ENCODE data around the gene PLA2G15.
"Not testable (repeated sequence)": the region's sequence is repeated elsewhere in the genome, so short reads cannot be mapped to it uniquely, and the experiment has no call there.

Gene PLA2G15

GRCh38 chr16:68285683-68286082 lies 40.5 kb downstream of the PLA2G15 start:
- no peaks in the 10 kb centered on the region for H3K9me3 Mint-ChIP-seq
- H3K4me3 Mint-ChIP-seq, result peak overlapping the region; percentile 80
- H3K27me3 Mint-ChIP-seq (ENCODE audit: low read depth), result no peaks in the 10 kb centered on the region
- H3K36me3 Mint-ChIP-seq (ENCODE audit: low read depth), result peaks cover 67% of the 10 kb centered on the region
- DNase-seq (ENCODE audit: low spot score), result no peak
- H3K27ac Mint-ChIP-seq, result peak overlapping the region; percentile 87
- peaks cover 79% of the 10 kb centered on the region for H3K4me1 Mint-ChIP-seq (ENCODE audit: low read depth)

DNA sequence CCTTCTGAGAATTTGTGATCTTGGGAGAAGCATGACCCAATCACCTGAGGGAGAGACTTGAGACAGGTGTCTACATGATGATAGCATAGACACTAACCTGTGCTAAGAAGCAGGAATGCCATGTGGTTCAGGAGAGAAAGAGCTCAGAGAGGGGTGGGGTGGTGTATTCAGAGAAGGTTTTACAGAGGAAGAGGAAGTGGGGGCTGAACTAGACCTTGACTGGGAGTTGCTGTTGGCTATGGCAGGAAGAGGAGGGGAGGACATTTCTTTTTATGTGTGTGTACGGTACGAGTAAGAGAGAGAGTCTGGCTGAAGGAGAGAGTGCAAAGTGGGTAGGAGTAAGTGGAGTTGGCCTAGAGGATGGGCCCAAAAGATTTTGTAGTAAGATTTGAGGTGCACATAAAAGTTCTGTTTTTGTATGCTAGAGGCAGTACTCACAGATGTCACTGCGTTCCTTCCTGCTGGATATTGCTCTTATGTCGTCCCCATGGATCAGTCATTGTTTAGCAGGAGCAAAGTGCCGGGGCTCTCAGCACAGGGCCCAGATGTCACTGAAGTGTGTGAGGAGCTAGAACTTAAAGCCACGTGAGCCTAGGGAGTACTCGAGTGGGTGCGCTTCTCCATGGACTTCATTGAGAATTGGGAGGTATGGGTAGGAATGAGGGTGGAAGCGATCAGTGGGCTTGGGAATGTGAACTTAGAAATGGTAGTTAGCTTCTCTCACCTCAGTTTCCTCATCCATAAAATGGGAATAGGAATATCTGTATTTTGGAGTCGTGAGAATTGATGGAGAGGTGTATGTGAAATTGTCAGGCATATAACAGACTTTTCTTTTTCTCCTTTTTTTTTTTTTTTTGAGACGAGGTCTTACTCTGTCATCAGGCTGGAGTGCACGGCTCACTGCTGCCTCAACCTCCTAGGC lies 41.2 kb downstream of the PLA2G15 start:
- Mint-ChIP-seq H3K36me3 (ENCODE audit: low read depth) (peaks cover 68% of the 10 kb centered on the region), H3K4me3 (peak overlapping the region; percentile 80), H3K27me3 (ENCODE audit: low read depth) (no peaks in the 10 kb centered on the region), H3K27ac (peak overlapping the region; percentile 87), H3K4me1 (ENCODE audit: low read depth) (peaks cover 80% of the 10 kb centered on the region), H3K9me3 (no peaks in the 10 kb centered on the region)
- DNase-seq (ENCODE audit: low spot score), result no peak

DNA sequence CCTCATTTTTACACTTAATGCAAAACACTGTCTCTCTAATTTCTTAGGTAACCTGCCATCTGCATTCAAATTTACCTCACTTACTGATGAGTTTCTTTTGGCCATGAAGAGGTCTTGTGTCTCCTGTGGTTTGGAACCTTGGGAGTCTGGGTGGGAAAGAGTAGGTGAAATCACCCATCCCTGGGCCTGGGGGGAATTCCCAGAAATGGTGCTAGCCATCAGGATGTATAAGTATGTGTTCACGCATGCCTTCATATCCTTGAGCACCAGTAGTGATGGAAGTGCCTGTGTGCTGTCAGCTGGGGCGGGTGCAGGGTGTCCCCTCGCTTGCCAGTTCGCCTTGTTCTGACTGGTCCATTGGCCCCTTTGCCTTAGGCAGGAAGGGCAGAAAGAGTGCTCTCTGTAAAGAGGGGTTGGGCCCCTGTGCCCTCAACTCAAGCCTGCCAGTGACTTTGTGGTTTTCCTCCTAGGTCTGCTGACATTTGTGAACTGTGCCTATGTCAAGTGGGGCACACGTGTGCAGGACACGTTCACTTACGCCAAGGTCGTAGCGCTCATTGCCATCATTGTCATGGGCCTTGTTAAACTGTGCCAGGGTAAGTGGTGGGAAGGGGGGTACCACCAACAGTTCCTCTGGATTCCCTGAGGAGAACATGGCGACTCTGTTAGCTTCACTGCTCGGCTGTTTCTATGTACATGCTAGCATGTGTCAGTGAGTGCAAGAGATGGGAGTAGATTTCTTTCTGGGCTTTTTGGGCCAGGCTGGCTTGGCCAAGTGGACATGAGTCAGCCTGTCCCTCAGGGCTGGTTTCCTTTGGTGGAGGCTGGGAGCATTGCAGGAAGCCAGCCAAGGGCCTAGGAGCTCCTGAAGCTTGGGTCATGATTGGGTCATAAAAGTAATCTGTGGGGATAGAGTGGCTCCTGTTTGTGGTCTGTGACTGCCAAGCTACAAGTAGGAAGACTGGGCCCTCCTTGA lies 42.4 kb downstream of the PLA2G15 start:
- no peaks in the 10 kb centered on the region for H3K27me3 Mint-ChIP-seq (ENCODE audit: low read depth)
- DNase-seq (ENCODE audit: low spot score), result no peak
- no peaks in the 10 kb centered on the region for H3K9me3 Mint-ChIP-seq
- H3K36me3 Mint-ChIP-seq (ENCODE audit: low read depth), result peaks cover 67% of the 10 kb centered on the region
- H3K4me3 Mint-ChIP-seq, result peak overlapping the region; percentile 59
- H3K27ac Mint-ChIP-seq, result peak overlapping the region; percentile 92
- peaks cover 78% of the 10 kb centered on the region for H3K4me1 Mint-ChIP-seq (ENCODE audit: low read depth)

DNA sequence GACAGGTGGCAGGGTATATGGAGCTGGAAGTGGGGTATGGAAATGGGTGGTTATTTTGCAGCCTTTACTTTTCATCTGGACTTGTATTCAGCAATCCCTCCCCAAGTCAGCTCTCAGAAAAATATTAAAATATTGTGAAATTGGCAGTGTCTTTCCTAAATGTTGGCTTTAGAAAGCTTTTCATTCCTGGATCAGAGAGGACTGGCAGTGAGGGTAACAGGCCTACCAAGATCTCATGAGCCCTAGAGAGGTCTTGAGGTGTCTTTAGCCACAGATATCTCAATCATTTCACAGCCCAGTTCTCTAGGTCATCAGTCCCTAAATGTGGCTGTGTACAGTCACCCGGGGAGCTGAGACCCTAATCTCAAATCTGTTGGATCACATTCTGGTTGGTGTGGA lies 43.1 kb downstream of the PLA2G15 start:
- H3K9me3 Mint-ChIP-seq, result no peaks in the 10 kb centered on the region
- peak overlapping the region; percentile 59 for H3K4me3 Mint-ChIP-seq
- DNase-seq (ENCODE audit: low spot score), result no peak
- H3K27me3 Mint-ChIP-seq (ENCODE audit: low read depth), result no peaks in the 10 kb centered on the region
- H3K4me1 Mint-ChIP-seq (ENCODE audit: low read depth), result peaks cover 74% of the 10 kb centered on the region
- peaks cover 66% of the 10 kb centered on the region for H3K36me3 Mint-ChIP-seq (ENCODE audit: low read depth)
- peak overlapping the region; percentile 92 for H3K27ac Mint-ChIP-seq

DNA sequence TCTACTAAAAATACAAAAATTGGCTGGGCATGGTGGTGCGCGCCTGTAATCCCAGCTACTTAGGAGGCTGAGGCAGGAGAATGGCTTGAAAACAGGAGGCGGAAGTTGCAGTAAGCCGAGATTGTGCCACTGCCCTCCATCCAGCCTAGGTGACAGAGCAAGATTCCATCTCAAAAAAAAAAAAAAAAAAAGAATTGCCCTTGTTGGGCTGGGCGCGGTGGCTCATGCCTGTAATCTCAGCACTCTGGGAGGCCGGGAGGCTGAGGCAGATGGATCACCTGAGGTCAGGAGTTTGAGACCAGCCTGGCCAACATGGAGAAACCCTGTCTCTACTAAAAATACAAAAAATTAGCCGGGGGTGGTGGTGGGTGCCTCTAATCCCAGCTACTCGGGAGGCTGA lies 43.6 kb downstream of the PLA2G15 start:
- not testable (repeated sequence) for H3K9me3 Mint-ChIP-seq; H3K4me3 Mint-ChIP-seq; H3K27me3 Mint-ChIP-seq (ENCODE audit: low read depth); DNase-seq (ENCODE audit: low spot score)
- H3K4me1 Mint-ChIP-seq (ENCODE audit: low read depth), result peaks cover 72% of the 10 kb centered on the region
- peaks cover 65% of the 10 kb centered on the region for H3K36me3 Mint-ChIP-seq (ENCODE audit: low read depth)
- H3K27ac Mint-ChIP-seq, result peak overlapping the region; percentile 92

DNA sequence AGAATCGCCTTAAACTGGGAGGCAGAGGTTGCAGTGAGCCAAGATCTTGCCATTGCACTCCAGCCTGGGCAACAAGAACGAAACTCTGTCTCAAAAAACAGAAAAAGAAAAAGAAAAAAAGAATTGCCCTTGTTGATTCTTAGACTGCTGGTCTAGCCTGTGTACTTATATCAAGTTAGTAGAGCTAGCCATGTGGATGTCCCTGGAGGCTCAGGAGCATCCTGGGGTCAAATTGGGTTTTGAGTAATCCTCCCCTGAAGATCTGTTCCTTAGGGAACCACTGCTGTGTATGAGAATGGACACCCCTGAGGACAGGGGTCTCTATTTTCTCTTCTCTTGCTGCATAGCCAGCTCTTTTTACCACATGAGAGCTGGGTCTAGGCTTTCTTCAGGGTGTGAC lies 44.0 kb downstream of the PLA2G15 start:
- Mint-ChIP-seq H3K4me1 (ENCODE audit: low read depth) (peaks cover 69% of the 10 kb centered on the region), H3K27me3 (ENCODE audit: low read depth) (no peaks in the 10 kb centered on the region), H3K27ac (peak overlapping the region; percentile 92), H3K9me3 (no peaks in the 10 kb centered on the region), H3K4me3 (peak overlapping the region; percentile 75), H3K36me3 (ENCODE audit: low read depth) (peaks cover 68% of the 10 kb centered on the region)
- no peak for DNase-seq (ENCODE audit: low spot score)

DNA sequence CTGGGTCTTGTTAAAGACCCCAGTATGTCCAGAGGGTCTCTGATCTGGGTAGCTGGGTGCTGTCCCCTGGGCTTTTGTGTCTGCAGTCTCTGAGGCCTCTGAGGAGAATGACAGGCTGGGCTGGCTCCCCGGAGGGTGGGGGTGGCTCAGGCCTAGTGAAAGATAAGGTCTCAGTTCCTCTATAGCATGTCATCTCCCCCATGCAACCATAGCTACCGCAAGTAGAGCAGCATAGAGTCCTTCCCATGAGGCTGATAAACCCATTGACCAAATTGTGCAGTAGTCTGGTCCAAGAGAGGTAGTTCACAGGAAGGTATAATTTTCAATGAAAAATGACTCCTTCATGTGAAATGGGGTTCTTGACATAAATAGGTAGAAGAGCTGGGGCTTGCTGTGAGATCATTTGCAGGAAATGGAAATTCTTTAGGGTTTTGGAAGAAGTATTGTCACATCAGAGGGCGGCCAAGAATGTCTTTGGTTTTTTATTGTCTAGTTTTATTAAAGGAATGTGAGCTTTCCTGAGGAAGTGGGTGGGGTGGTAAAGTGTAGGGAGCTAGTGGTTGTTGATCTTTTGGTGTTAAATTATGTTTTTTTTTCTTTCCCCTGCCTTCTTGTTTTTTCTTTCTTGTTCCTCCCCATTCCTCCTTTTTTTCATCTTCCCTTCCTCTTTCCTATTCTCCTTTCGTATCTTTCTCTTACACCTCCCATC lies 44.6 kb downstream of the PLA2G15 start:
- Mint-ChIP-seq H3K4me3 (peak overlapping the region; percentile 75), H3K27me3 (ENCODE audit: low read depth) (no peaks in the 10 kb centered on the region), H3K27ac (peak overlapping the region; percentile 92), H3K36me3 (ENCODE audit: low read depth) (peaks cover 72% of the 10 kb centered on the region), H3K9me3 (no peaks in the 10 kb centered on the region), H3K4me1 (ENCODE audit: low read depth) (peaks cover 65% of the 10 kb centered on the region)
- peak; percentile 76 for DNase-seq (ENCODE audit: low spot score)

DNA sequence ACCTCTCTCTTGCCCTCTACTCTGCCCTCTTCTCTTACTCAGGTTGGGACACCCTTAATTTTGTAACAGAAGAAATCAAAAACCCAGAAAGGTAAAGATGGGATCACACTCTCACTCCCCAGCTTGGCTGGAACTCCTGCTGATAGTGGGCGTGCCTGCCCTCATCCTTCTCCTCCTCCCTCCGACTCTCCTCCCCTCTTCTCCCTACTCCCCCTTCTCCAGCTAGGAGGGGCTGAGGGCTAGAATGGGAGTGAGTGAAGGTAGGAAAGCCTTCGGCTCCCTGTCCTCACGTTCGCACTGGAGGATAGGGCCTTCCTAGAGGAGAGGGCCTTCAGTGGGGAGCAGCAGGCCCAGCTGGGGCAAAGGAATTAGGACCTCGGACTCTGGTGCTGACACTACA lies 45.3 kb downstream of the PLA2G15 start:
- Mint-ChIP-seq H3K4me3 (peak overlapping the region; percentile 75), H3K9me3 (no peaks in the 10 kb centered on the region), H3K36me3 (ENCODE audit: low read depth) (peaks cover 73% of the 10 kb centered on the region)

DNA sequence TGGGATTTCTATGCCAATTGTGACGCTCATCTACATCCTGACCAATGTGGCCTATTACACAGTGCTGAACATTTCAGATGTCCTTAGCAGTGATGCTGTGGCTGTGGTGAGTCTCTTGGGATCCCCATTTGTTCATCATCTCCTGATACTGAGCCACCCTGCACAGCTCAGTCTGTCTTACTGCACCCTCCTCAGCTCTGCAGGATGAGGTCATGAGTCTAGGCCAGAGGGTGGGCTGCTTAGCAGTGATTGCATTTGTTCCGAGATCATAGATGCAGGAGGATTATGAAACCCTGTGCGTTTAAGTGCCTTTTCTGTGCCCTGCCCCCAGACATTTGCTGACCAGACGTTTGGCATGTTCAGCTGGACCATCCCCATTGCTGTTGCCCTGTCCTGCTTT lies 46.1 kb downstream of the PLA2G15 start:
- DNase-seq (ENCODE audit: low spot score), result no peak
- peaks cover 57% of the 10 kb centered on the region for H3K4me1 Mint-ChIP-seq (ENCODE audit: low read depth)
- H3K36me3 Mint-ChIP-seq (ENCODE audit: low read depth), result peaks cover 75% of the 10 kb centered on the region
- H3K4me3 Mint-ChIP-seq, result peak overlapping the region; percentile 39
- peak overlapping the region; percentile 92 for H3K27ac Mint-ChIP-seq
- no peaks in the 10 kb centered on the region for H3K9me3 Mint-ChIP-seq
- no peaks in the 10 kb centered on the region for H3K27me3 Mint-ChIP-seq (ENCODE audit: low read depth)

More for the DNA sequence above, 45.3 kb downstream of the PLA2G15 start:
- no peak for DNase-seq (ENCODE audit: low spot score)
- peak overlapping the region; percentile 92 for H3K27ac Mint-ChIP-seq
- no peaks in the 10 kb centered on the region for H3K27me3 Mint-ChIP-seq (ENCODE audit: low read depth)
- H3K4me1 Mint-ChIP-seq (ENCODE audit: low read depth), result peaks cover 62% of the 10 kb centered on the region

- Mint-ChIP-seq H3K4me1 (ENCODE audit: low read depth) (peaks cover 48% of the 10 kb centered on the region), H3K9me3 (no peaks in the 10 kb centered on the region), H3K4me3 (peak overlapping the region; percentile 21), H3K36me3 (ENCODE audit: low read depth) (peaks cover 76% of the 10 kb centered on the region), H3K27ac (peak overlapping the region; percentile 92), H3K27me3 (ENCODE audit: low read depth) (no peaks in the 10 kb centered on the region)
- DNase-seq (ENCODE audit: low spot score), result no peak
Observed at GRCh38 chr16:68292425-68292824, 47.3 kb downstream of the PLA2G15 start.

DNA sequence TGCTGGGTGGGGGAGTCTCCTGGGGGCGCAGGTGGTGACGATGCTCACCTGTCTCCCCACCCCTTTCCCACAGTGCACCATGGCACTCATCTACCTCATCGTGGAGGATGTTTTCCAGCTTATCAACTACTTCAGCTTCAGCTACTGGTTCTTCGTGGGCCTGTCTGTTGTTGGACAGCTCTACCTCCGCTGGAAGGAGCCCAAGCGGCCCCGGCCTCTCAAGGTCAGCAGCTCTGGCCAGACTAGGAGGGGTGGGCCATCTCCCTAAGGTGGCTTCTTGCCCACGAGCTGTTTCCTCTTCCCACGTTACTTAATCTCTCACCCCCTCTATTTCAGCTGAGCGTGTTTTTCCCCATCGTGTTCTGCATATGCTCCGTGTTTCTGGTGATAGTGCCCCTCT lies 51.1 kb downstream of the PLA2G15 start:
- Mint-ChIP-seq H3K36me3 (ENCODE audit: low read depth) (peaks cover 80% of the 10 kb centered on the region), H3K9me3 (no peaks in the 10 kb centered on the region), H3K4me1 (ENCODE audit: low read depth) (peaks cover 18% of the 10 kb centered on the region), H3K27me3 (ENCODE audit: low read depth) (no peaks in the 10 kb centered on the region), H3K4me3 (no peak overlapping the region), H3K27ac (no peak overlapping the region)
- DNase-seq (ENCODE audit: low spot score), result no peak

DNA sequence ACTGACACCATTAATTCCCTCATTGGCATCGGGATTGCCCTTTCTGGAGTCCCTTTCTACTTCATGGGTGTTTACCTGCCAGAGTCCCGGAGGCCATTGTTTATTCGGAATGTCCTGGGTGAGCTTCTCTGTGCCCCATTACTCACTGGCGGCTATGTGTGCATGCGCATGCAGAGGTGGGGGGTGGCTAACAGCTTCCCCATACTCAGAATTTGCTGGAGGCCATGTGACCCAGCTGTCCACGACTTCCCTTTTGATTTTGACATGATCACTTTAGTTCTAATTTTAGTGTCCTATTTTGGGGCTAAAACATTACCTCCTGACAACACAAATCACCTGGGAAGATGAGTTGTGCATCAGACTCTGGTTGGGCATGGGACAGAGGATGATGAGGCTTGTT lies 51.5 kb downstream of the PLA2G15 start:
- Mint-ChIP-seq H3K27ac (no peak overlapping the region), H3K4me3 (no peak overlapping the region), H3K4me1 (ENCODE audit: low read depth) (peaks cover 14% of the 10 kb centered on the region), H3K27me3 (ENCODE audit: low read depth) (no peaks in the 10 kb centered on the region), H3K36me3 (ENCODE audit: low read depth) (peaks cover 79% of the 10 kb centered on the region), H3K9me3 (no peaks in the 10 kb centered on the region)
- DNase-seq (ENCODE audit: low spot score), result no peak

DNA sequence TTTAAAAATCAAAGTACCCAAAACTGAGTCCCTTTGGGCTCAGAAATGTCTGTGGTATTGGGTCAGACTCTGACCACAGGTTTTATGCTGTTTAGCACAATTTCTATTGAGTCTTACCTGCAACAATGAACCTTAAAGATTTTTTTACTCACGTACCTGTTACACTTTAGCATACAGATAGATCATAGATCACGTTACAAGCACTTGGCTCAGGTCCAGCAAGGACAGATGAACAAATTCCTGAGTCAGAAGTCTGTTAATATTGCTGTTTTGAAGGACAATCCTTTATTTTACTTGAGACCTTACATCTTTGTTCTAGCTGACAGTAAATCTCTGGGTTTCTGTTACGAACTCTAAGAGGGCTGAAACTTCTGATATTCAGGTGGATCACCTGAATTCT lies 52.7 kb downstream of the PLA2G15 start:
- Mint-ChIP-seq H3K4me1 (ENCODE audit: low read depth) (peaks cover 7% of the 10 kb centered on the region), H3K27me3 (ENCODE audit: low read depth) (no peaks in the 10 kb centered on the region), H3K4me3 (no peak overlapping the region), H3K36me3 (ENCODE audit: low read depth) (peaks cover 80% of the 10 kb centered on the region), H3K9me3 (no peaks in the 10 kb centered on the region), H3K27ac (no peak overlapping the region)
- DNase-seq (ENCODE audit: low spot score), result no peak

All from T-helper 2 cell treated with Interferon-gamma antibody and Interleukin-4, amounts not matched to agents 5 μg/mL and 100 μg/mL, for 36 hours (primary cell).